D721Med (cell line): ENCODE measurements around the gene SMIM20.

Experiments used
- DNase-seq: peaks from one replicate; pipeline ENCODE4 v3.0.0; 2011; ENCODE audit warnings: low spot score; ENCODE audit not compliant: insufficient read length
- FAIRE-seq: peaks from 2 replicates; lab custom pipeline; 2011; peaks lifted over from hg19 to GRCh38; lab: Jason Lieb, UNC
- CTCF ChIP-seq: IDR thresholded peaks from 2 replicates; pipeline ENCODE4 v1.5.1; 2012; ENCODE audit warnings: mild to moderate bottlenecking, control low read depth; ENCODE audit not compliant: insufficient read depth; ENCODE audit errors: missing control alignments

The SMIM20 gene

GRCh38 chr4:25927361-25928195, 13.6 kb downstream of the SMIM20 start:
- TF ChIP-seq CTCF: no peak
- DNase-seq: no peak
- no peak for FAIRE-seq

- FAIRE-seq (no peak), DNase-seq (no peak)
- TF ChIP-seq CTCF: no peak
Measured at GRCh38 chr4:25928379-25929297, 14.6 kb downstream of the SMIM20 start.

- no peak for TF ChIP-seq CTCF
- DNase-seq (no peak), FAIRE-seq (no peak)
Measured at GRCh38 chr4:25929298-25929686, 15.3 kb downstream of the SMIM20 start.

GRCh38 chr4:25930731-25931354, 16.8 kb downstream of the SMIM20 start:
- no peak for TF ChIP-seq CTCF
- no peak for FAIRE-seq
- DNase-seq: no peak

GRCh38 chr4:25936696-25937095, 22.7 kb downstream of the SMIM20 start:
- TF ChIP-seq CTCF: no peak
- no peak for FAIRE-seq

GRCh38 chr4:25937801-25938200, 23.8 kb downstream of the SMIM20 start:
- no peak for TF ChIP-seq CTCF
- no peak for DNase-seq
- FAIRE-seq: no peak

More at GRCh38 chr4:25936696-25937095, 22.7 kb downstream of the SMIM20 start:
- no peak for DNase-seq
